GM18517 (cell line): Measurements from ENCODE around the gene PKP3.
"Not testable (repeated sequence)": the region's sequence is repeated elsewhere in the genome, so short reads cannot be mapped to it uniquely, and the experiment has no call there.

ENCODE experiments used
- ATAC-seq: cut with Tn5 transposase; IDR thresholded peaks from one replicate; pipeline ENCODE4 v1.9.1; 2021; ENCODE audit warnings: mild to moderate bottlenecking, moderate library complexity; ENCODE audit not compliant: unreplicated experiment

Gene PKP3

DNA sequence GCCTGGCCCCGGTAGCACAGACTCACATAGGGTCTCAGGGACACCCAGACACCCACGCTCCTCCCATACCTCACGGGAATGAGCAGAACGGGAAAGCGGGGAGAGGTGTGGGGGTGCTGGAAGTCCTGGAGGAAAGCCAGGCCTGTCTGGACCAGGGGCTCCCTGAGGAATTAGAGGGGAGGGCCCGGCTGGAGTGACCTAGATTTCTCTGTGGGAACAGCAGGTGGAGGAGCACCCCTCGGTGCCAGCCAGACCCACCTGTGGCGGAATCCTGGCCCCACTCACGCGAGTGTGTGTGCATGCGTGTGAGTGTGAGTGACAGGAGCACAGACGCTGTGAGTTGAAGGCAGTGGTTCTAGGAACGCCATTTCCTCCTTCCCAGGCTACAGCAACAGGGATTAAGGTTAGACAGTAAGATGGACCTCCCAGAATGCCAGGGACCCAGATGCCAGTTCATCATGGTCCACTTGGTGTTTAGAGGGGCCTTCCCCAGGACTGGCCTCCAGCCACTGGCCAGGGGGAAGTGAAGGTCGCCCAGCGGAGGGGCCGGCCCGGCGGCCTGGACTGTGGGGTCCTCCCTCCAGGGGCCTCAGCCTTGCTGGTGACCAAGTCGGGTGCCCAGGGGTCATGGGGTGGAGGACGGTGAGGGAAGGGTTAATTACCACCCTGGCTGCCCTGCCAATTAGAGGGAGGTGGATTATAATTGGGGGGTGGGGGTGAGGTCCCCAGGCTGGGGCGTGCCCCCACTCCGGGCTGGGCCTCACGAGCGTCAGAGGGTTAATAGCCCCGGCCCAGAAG is 1.0 kb downstream of the PKP3 start:
- ATAC-seq, result no peak

DNA sequence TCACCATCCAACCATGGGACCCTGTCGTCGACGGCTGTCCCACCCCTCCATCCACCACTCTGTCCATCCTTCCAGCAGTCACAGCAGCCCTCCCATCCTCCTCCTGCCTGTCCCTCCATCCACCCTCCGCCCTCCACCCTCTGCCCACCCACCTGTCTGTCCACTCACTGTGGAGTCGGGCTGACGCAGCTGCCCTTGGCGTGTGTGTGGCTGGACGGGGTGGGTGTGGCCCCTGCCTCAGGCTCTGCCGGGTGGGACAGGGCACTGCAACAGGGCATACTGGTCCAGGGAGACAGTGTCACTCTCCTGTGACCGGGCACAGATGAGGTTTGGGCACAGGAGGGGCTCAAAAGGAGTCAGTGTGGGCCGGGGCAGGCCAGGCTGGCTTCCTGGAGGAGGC is 1.9 kb downstream of the PKP3 start:
- ATAC-seq, result no peak

DNA sequence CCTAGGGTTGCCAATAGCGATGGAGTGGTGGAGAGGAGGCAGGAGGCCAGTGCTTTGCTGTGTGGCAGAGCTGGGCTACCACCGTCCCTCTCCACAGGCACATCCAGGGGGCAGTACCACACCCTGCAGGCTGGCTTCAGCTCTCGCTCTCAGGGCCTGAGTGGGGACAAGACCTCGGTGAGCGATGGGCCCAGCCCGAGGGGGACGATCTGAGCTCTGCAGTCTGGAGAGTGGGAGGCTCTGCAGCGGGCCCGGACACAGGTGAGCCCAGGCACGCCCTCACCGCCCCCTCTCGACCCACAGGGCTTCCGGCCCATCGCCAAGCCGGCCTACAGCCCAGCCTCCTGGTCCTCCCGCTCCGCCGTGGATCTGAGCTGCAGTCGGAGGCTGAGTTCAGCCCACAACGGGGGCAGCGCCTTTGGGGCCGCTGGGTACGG is 2.5 kb downstream of the PKP3 start:
- ATAC-seq, result peak; percentile 35

DNA sequence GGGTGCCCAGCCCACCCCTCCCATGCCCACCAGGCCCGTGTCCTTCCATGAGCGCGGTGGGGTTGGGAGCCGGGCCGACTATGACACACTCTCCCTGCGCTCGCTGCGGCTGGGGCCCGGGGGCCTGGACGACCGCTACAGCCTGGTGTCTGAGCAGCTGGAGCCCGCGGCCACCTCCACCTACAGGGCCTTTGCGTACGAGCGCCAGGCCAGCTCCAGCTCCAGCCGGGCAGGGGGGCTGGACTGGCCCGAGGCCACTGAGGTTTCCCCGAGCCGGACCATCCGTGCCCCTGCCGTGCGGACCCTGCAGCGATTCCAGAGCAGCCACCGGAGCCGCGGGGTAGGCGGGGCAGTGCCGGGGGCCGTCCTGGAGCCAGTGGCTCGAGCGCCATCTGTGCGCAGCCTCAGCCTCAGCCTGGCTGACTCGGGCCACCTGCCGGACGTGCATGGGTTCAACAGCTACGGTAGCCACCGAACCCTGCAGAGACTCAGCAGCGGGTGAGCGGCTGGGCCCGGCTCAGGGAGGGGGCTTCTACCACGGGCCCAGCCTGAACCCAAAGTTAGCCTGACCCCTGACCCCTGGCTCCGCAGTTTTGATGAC is 3.0 kb downstream of the PKP3 start:
- ATAC-seq, result peak; percentile 56

DNA sequence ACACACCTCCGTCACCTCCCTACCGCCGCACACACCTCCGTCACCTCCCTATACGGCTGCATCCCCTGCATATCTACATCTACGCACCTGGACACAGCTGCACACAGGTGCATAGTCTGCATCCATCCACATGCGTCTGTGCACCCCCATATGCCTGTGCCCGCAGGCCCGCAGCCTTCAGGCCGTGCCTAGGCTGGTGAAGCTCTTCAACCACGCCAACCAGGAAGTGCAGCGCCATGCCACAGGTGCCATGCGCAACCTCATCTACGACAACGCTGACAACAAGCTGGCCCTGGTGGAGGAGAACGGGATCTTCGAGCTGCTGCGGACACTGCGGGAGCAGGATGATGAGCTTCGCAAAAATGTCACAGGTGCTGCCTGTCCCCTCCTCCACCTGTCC is 4.8 kb downstream of the PKP3 start:
- ATAC-seq, result no peak

DNA sequence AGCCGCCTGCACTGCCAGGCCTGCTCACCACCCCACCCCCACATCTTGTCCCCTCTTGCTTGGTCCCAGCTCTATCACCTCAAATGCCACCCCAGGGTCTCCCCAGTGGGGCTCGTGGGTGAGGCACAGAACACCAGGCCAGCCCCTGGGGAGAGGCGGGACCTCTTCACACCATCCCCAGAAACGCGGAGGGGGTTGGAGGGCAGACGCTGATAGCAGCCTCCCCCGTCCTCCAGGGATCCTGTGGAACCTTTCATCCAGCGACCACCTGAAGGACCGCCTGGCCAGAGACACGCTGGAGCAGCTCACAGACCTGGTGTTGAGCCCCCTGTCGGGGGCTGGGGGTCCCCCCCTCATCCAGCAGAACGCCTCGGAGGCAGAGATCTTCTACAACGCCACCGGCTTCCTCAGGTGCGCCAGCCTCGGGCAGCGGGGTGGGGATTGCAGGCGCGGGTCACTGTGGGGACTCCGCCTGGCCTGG is 5.8 kb downstream of the PKP3 start:
- no peak for ATAC-seq

DNA sequence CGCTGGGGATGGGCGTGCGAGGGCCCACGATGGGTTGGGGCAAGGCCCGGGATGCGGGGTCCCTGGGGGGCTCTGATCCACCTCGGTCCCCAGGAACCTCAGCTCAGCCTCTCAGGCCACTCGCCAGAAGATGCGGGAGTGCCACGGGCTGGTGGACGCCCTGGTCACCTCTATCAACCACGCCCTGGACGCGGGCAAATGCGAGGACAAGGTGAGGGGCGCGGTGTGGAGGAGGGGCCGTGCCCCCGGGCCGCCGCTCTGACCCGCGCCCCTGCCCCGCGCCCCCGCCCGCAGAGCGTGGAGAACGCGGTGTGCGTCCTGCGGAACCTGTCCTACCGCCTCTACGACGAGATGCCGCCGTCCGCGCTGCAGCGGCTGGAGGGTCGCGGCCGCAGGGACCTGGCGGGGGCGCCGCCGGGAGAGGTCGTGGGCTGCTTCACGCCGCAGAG is 6.3 kb downstream of the PKP3 start:
- ATAC-seq, result no peak

DNA sequence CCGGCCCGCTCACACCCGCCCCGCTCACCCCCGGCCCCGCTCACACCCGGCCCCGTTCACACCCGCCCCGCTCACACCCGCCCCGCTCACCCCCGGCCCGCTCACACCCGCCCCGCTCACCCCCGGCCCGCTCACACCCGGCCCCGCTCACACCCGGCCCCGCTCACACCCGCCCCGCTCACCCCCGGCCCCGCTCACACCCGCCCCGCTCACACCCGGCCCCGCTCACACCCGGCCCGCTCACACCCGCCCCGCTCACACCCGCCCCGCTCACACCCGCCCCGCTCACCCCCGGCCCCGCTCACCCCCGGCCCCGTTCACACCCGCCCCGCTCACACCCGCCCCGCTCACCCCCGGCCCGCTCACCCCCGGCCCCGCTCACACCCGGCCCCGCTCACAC is 7.2 kb downstream of the PKP3 start:
- not testable (repeated sequence) for ATAC-seq

DNA sequence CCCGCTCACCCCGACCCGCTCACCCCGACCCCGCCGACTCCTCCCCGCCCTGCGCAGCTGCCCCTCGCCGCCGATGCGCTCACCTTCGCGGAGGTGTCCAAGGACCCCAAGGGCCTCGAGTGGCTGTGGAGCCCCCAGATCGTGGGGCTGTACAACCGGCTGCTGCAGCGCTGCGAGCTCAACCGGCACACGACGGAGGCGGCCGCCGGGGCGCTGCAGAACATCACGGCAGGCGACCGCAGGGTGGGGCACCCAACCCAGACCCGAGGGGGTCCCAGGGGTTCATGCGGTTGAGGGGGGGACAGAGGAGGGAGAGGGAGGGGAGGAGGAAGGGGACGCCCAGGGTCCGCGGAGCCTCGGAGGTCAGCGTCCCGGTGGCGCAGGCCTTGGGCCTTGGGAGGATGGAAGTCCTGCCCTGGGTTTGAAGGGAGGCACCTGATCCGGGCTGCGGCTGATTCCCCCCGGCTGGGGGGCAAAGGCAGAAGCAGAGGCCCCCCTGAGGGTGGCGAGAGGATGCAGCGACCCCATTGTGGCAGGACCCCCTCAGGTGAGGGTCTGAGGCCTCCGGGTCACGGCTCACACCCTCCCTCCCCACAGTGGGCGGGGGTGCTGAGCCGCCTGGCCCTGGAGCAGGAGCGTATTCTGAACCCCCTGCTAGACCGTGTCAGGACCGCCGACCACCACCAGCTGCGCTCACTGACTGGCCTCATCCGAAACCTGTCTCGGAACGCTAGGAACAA is 9.2 kb downstream of the PKP3 start:
- no peak for ATAC-seq

DNA sequence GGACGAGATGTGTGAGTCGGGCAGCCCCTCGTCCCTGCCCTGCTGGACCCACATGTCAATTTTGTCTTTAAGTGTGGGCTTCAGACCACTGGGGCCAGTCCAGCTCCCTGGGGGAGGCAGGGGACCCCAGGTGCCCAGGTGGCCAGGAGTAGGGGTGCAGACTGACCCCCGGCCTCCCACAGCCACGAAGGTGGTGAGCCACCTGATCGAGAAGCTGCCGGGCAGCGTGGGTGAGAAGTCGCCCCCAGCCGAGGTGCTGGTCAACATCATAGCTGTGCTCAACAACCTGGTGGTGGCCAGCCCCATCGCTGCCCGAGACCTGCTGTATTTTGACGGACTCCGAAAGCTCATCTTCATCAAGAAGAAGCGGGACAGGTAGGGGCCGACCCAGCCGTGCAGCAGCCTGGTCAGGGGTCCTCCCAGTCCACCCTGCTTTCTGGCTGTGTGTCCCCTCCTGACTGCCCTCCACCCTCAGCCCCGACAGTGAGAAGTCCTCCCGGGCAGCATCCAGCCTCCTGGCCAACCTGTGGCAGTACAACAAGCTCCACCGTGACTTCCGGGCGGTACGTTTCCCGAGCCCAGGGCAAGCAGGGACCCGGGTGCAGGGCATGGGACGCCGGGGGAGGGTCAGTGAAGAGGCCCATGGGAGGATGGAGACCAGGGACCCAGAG is 9.9 kb downstream of the PKP3 start:
- no peak for ATAC-seq

DNA sequence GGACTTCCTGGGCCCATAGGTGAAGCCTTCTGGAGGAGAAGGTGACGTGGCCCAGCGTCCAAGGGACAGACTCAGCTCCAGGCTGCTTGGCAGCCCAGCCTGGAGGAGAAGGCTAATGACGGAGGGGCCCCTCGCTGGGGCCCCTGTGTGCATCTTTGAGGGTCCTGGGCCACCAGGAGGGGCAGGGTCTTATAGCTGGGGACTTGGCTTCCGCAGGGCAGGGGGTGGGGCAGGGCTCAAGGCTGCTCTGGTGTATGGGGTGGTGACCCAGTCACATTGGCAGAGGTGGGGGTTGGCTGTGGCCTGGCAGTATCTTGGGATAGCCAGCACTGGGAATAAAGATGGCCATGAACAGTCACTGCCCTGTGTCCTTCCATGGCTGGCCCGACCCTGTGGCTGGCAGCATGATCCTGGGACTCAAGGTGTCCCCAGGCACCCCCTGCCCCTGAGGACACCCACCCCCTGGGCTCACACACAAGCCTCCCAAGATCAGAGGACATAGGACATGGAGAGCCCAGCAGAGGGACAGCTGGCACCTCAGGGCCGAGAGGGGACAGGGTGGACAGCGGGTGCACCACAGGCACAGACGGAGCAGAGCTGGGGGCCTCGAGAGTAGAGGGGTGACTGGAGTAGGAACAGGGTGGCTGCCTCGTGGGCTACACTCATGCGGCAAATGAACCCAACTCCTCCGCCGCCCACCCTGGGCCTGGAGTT is 10.7 kb downstream of the PKP3 start:
- no peak for ATAC-seq

DNA sequence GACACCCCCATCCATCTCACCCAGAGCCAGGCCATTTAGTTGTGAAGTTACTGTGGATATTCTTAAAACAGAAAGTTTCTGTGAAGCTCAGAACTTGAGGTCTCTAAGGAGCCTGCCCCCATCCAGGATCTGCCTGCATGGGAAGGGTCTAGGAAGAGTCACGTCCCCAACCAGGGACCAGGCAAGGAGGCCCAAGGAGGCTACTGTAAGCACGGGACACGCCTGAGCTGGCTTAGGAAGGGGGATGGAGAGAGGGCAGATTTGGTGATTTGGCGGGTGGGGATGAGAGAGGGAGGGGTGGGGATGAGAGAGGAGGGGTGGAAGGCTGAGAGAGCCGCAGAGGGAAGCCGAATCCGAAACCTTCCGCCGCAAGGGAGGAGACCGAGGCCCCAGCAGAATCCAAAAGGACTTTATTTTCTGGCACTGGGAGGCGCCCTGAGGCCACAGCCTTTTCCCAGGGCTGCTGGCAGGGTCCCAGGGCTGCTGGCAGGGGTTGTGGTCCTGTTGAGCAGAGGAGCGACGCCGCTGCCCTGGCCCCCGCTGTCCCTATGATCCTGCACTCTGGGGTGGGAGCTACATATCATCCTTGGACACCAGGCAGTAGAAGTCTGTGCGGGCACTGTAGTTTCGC is 11.4 kb downstream of the PKP3 start:
- ATAC-seq, result no peak

DNA sequence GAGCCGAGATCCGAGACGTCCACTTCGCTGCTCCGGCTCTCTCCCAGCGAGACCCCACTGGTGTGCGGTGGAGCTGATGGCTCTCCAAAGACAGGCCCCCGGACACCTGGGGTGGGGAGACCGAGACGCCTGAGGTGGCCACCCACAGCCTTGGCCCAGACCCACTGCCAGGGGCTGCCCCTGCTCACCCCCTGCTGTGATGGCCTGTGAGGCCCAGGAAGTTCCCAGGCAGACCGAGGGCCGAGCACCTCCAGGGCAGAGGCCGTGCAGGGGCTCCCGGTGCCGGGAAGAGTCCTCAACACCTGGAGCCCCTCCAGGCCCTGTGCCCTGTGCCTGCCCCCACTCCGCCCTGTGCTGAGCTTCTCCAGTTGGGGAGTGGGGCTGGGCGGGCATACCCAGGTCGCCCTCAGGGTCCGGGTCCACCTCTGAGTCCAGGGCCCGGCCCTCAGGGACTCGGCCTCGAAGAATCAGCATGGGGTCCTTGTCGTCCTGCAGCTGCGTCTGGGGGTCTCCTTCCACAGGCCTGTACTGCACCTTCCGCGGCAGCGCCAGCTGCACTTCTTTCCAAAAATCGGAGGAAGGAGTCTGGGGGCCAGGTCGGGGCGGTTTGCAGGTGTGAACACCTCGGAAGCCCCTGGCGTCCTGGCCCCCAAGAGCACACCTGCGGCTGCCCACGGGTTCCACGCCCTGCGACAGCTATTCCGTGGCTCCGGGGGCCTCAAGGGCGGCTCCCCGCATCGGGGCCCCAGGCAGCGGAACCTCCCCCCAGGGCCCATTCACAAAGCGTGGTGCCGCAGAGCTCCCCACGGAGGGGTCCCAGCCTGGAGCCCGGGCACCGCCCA is 12.2 kb downstream of the PKP3 start:
- no peak for ATAC-seq

DNA sequence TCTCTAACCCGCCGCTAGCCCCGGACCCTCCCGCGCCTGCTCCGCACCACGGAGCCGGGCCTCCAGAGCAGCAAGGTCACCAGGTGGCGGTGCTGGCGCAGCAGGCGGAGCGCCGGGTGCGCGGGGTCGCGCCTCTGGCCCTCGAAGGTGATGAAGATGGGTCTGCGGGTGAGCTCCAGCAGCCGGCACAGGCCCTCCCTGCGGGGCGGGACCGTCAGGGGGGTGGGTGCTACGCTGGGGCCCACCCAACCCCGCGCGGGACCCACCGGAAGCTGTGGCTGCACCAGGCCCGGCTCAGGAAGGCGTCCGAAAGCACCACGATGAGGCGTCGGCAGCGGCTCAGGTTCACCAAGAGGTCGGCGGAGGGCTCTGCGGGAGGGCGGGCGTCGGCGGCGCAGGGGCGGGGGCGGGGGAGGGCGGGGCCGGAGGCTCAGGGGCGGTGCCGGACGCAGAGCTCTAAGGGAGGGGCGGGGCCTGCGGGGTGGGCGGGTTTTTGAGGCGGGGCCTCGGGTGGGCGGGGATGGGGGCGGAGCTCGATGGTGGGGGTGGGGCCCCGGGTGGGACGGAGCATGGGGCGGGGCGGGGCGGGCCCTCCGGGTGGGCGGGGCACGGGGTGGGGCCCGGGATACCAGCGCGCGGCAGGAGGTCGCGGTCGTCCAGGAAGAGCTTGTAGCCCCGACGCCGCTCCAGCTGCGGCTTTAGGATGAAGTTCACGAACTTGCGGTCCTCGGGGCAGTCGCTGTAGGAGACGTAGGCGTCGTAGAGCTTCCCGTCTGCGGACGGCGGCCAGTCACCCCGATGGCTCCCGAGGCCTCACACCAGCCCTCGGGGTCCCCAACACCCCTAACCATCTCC is 13.0 kb downstream of the PKP3 start:
- peak; percentile 76 for ATAC-seq

DNA sequence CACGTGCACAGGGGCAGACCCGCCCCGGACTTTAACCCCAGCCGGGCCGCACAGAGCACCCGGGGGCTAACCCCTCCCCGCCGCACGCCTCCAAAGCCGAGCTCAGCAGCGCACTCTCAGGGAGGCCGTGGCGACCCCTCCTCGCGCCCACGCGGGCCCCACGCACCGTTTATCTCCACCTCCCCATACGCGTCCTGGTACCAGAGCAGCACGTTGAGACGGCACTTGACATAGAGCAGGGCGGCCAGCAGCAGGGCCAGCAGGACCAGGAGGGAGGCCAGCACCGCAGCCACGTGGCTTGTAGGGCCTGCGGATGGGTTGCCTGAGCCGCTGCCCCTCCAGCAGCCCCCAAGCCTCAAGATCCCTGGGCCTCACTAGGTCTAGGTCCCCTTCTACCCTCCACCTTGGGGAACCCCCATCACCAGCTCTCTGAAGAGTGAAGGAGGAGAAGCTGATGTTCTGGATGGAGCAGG is 13.7 kb downstream of the PKP3 start:
- no peak for ATAC-seq

DNA sequence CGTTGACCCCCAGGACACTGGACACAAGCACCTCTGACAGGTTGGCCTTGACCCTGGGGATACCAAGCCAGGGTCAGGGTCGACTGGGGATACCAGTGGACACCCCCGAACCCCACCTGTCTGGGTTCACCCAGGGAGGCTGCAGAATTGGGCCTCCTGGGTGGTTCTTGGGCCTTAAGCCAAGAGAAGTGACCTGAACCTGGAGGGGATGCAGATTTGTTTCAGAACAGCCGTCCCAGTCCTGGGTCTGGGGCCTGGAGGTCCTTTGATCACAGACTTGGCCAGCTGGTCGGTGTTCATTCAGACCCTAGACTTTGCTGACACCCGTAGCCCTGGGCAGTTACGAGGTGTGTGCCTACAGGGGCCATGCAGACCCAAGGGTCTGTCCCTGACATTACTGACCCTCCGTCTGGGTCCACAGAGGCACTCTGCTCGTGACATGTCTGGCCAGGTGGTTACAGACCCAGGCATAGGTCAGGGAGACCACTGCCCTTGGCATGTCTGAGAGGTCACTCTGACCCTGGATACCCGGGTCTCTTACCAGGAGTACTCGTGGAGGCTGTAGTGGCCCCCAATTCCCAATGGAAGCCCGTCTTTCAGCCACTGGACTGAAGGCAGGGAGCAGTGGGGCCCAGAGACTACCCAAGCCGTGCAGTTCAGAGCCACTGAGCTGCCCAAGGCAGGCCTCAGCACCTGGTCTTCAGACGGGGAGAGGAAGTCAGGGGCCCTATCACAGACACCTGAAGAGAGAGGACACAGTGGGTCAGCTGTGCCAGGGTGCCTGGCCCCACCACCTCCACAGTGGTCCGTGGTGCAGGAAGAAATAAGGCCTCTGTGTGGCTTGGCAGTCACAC is 14.4 kb downstream of the PKP3 start:
- no peak for ATAC-seq

DNA sequence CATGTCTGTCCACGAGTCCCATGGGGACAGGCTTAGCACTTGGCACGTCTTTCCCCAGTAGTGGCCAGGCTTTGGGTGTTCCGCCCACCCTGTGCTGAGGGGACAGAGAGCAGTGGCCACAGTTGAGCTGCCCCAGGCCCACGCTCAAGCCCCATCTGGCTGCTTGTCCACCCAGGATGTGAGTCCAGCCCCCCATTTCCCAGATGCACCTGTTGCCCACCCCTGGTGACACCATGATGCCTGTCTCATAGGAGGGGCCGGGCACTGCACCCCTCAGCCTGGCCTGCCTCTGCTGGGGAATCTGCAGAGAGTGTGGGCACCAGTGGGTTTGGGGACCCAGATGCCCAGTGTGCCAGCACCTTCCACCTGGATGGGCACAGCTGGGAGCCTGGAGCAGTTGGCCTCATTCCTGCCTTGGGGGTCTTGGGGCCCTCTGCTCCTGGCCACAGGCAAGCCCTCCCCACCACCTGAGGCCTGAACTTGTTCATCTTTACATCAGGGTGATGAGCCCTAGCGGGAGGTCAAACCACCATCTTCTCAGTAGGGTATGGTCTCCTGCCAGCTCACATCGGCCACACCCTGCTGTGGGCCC is 15.1 kb downstream of the PKP3 start:
- ATAC-seq, result no peak
